ENCODE data around the gene RABEPK. TPM values are rescaled to one million over a fixed set of nuclear protein-coding genes. Genes with fewer than 3 reads are reported as not detected.
A peak's percentile ranks its signal among the peaks of the same experiment; 100 is the strongest.

The RABEPK gene
- total RNA-seq, 1 donor from 2014 or later = 13.1 TPM

DNA sequence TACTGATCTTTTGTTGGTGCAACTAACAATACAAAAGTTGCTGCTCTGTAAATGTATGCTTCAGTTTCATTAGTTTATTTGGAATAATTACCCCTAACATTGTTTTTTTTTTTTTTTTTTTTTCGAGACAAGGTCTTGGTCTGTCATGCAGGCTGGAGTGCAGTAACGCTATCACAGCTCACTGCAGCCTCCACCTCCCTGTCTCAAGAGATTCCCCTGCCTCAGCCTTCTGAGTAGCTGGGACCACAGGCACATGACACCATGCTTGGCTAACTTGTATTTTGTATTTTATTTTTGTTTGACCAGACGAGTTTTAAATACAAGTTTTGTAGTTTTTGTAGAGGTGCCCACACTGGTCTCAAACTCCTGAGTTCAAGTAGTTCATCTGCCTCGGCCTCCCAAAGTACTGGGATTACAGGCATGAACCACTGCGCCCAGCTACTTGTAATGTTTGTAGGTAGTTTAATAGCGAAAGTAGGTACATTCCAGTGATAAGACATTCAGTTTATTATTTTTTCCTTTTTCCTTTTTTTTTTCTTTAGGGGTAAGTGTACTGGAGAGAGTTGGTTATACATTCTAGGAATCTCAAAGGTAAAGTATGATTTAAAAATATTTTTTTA lies 68.2 kb downstream of the RABEPK start:
- no peak overlapping the region for H3K4me3 Mint-ChIP-seq (ENCODE audit: low read depth)
- TF ChIP-seq, protein P1, sequence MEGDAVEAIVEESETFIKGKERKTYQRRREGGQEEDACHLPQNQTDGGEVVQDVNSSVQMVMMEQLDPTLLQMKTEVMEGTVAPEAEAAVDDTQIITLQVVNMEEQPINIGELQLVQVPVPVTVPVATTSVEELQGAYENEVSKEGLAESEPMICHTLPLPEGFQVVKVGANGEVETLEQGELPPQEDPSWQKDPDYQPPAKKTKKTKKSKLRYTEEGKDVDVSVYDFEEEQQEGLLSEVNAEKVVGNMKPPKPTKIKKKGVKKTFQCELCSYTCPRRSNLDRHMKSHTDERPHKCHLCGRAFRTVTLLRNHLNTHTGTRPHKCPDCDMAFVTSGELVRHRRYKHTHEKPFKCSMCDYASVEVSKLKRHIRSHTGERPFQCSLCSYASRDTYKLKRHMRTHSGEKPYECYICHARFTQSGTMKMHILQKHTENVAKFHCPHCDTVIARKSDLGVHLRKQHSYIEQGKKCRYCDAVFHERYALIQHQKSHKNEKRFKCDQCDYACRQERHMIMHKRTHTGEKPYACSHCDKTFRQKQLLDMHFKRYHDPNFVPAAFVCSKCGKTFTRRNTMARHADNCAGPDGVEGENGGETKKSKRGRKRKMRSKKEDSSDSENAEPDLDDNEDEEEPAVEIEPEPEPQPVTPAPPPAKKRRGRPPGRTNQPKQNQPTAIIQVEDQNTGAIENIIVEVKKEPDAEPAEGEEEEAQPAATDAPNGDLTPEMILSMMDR (IDR thresholded peaks at IDR 0.05; ENCODE audit: unreplicated experiment) = no peak
- H3K36me3 Mint-ChIP-seq (ENCODE audit: insufficient read depth) = peaks cover 9% of the 10 kb centered on the region
- peaks cover 18% of the 10 kb centered on the region for H3K4me1 Mint-ChIP-seq (ENCODE audit: low read depth)
- peak overlapping the region; percentile 24 for H3K27ac Mint-ChIP-seq
- no peak for DNase-seq (ENCODE audit: low spot score, unreplicated experiment)
- H3K27me3 Mint-ChIP-seq = no peaks in the 10 kb centered on the region
- H3K9me3 Mint-ChIP-seq (ENCODE audit: low read depth) = no peaks in the 10 kb centered on the region

DNA sequence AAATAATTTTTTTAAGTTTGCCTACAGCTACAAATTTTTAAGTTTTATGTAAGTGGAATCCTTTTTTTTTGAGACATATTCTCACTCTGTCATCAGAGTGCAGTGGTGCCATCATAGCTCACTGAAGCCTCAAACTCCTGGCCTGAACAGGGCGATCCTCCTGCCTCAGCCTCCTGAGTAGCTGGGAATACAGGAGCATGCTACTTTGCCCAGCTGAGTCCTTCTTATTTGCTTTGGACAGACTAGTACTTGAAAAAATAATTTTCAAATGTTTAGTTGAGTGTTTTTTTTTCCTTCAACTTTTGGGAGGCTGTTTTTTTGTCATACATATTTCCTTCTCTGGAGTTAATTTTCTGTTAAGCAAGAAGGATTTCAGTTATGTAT lies 68.7 kb downstream of the RABEPK start:
- H3K4me3 Mint-ChIP-seq (ENCODE audit: low read depth) = no peak overlapping the region
- TF ChIP-seq, protein P1 (IDR thresholded peaks at IDR 0.05; ENCODE audit: unreplicated experiment) = no peak
- no peaks in the 10 kb centered on the region for H3K27me3 Mint-ChIP-seq
- peaks cover 17% of the 10 kb centered on the region for H3K4me1 Mint-ChIP-seq (ENCODE audit: low read depth)
- DNase-seq (ENCODE audit: low spot score, unreplicated experiment) = no peak
- H3K9me3 Mint-ChIP-seq (ENCODE audit: low read depth) = no peaks in the 10 kb centered on the region
- H3K36me3 Mint-ChIP-seq (ENCODE audit: insufficient read depth) = peaks cover 7% of the 10 kb centered on the region
- H3K27ac Mint-ChIP-seq = no peak overlapping the region

DNA sequence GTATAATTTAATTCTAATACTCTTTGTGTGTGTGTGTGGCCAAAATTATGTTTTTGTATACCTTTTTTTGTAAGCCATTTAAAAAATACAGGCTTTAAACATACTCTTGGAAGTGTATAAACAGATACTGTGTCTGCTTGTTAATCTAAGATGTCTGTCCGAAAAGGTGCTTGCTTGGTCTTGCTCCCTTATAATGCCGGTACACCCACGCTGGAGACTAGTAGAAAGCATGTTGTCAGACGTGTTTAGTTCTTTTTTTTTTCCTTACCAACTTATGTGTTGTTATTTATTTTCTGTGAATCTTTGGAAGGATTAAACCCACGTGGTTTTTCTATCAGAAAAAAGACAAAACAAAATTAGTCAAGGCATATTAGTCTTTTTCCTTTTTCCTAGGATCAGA lies 70.7 kb downstream of the RABEPK start:
- TF ChIP-seq, protein P1 (IDR thresholded peaks at IDR 0.05; ENCODE audit: unreplicated experiment) = no peak
- Mint-ChIP-seq H3K9me3 (ENCODE audit: low read depth) (no peaks in the 10 kb centered on the region), H3K36me3 (ENCODE audit: insufficient read depth) (peaks cover 4% of the 10 kb centered on the region), H3K4me1 (ENCODE audit: low read depth) (peaks cover 21% of the 10 kb centered on the region), H3K4me3 (ENCODE audit: low read depth) (no peak overlapping the region), H3K27me3 (no peaks in the 10 kb centered on the region), H3K27ac (peak overlapping the region; percentile 31)
- no peak for DNase-seq (ENCODE audit: low spot score, unreplicated experiment)

DNA sequence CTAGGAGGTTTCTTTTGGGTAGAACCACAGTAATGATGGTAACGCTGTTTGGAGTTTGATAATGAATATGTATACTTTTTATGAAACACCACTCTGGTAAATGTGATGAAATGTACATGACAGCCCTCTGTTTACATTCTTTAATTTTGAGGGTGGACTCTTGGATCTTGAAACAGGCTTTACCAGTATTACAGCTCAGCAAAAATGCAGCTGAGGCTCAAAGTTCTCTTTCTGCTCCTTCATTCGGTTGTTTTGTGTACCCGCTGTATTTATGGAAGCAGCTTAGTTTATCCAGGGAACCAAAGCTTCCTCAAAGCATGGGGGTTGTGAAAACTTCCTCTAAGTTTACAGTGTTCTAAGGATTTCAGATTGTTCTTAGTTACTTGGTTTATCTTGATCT lies 72.4 kb downstream of the RABEPK start:
- no peak for DNase-seq (ENCODE audit: low spot score, unreplicated experiment)
- H3K27me3 Mint-ChIP-seq = no peaks in the 10 kb centered on the region
- H3K36me3 Mint-ChIP-seq (ENCODE audit: insufficient read depth) = peaks cover 6% of the 10 kb centered on the region
- H3K4me3 Mint-ChIP-seq (ENCODE audit: low read depth) = no peak overlapping the region
- peaks cover 25% of the 10 kb centered on the region for H3K4me1 Mint-ChIP-seq (ENCODE audit: low read depth)
- peak overlapping the region; percentile 90 for H3K27ac Mint-ChIP-seq
- TF ChIP-seq, protein P1 (IDR thresholded peaks at IDR 0.05; ENCODE audit: unreplicated experiment) = no peak
- peaks cover 2% of the 10 kb centered on the region for H3K9me3 Mint-ChIP-seq (ENCODE audit: low read depth)

DNA sequence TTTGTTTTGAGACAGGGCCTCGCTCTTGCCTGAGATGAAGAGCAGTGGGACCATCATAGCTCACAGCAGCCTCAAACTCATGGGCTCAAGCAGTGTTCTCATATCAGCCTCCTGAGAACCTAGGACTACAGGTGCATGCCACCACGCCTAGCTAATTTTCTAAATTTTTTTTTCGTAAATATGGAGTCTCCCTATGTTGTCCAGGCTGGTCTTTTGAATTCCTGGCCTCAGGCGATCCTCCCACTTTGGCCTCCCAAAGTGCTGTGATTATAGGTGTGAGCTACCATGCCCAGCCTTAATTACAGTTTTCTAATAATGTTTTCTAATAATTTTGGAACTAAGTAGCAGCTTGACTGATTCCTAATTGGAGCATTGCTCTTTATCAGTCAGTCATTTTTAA lies 76.4 kb downstream of the RABEPK start:
- H3K36me3 Mint-ChIP-seq (ENCODE audit: insufficient read depth) = peaks cover 6% of the 10 kb centered on the region
- no peaks in the 10 kb centered on the region for H3K27me3 Mint-ChIP-seq
- peaks cover 2% of the 10 kb centered on the region for H3K9me3 Mint-ChIP-seq (ENCODE audit: low read depth)
- H3K4me3 Mint-ChIP-seq (ENCODE audit: low read depth) = no peak overlapping the region
- TF ChIP-seq, protein P1 (IDR thresholded peaks at IDR 0.05; ENCODE audit: unreplicated experiment) = no peak
- DNase-seq (ENCODE audit: low spot score, unreplicated experiment) = no peak
- no peak overlapping the region for H3K27ac Mint-ChIP-seq
- H3K4me1 Mint-ChIP-seq (ENCODE audit: low read depth) = peaks cover 22% of the 10 kb centered on the region

Measured in progenitor cell of endocrine pancreas (in vitro differentiated cells).